GM20431 (cell line): ENCODE measurements around the gene POLR3A.
"Not testable (repeated sequence)": the region's sequence is repeated elsewhere in the genome, so short reads cannot be mapped to it uniquely, and the experiment has no call there.

Experiments used
- in situ Hi-C: fragments of 300-500 bp; cut with MseI, MboI; formaldehyde crosslinking; loops from one replicate; pipeline ENCODE4 v1.15.0; 2020; ENCODE audit warnings: low sequenced_read_pairs; ENCODE audit not compliant: unreplicated experiment

POLR3A gene

DNA sequence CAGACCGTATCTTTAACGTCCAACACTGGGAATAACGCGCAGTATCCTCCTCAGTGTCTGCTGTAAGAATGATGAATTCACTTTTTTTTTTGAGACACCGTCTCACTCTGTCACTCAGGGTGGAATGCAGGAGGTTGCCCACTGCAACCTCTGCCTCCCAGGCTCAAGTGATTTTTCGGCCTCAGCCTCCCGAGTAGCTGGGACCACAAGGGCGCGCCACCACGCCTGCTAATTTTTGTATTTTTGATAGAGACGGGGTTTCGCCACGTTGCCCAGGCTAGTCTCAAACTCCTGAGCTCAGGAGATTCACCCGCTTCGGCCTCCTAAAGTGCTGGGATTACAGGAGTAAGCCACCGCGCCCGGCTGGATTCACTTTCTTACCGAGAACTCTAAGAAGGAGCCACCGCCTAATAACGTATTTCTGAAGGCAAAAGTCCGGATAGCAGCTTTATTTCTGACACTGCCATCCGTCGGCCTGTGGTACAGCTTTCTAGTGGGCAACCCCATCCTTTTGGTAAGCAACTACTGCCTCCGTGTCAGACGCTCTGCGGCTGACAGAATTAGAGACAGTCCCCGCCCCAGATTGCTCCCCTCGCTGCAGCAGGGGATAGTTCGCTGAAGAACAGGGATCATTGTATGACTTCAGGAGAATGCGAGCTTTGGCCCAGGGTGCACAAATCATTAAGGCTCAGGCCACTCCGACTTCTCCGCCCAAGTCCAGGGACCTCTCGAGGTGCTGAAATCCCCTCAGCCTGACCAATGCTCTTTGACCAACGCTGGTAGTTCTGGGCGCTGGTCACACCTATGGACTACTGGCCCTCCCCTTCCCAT lies 662 bp downstream of the POLR3A start:
- in situ Hi-C loops = no loop called here

- in situ Hi-C loops = no loop called here
These were observed 3.5 kb downstream of the POLR3A start for GRCh38 chr10:78025685-78026364.

DNA sequence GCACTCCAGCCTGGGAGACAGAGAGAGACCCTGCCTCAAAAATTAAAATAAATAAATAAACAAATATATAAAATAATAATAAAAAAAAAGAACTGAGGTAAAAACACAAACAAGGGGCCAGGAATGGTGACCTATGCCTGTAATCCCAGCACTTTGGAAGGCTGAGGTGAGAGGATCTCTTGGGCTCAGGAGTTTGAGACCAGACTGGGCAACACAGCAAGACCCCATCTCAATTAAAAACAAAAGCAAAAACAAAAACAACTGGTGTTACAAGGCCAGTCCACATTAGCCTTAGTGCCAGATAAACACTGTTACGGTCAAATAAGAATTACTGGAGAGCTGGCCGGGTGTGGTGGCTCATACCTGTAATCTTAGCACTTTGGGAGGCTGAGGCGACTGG lies 5.6 kb downstream of the POLR3A start:
- in situ Hi-C loops = no loop called here

- in situ Hi-C loops = no loop called here
These were observed 8.1 kb downstream of the POLR3A start for GRCh38 chr10:78021201-78021600.

DNA sequence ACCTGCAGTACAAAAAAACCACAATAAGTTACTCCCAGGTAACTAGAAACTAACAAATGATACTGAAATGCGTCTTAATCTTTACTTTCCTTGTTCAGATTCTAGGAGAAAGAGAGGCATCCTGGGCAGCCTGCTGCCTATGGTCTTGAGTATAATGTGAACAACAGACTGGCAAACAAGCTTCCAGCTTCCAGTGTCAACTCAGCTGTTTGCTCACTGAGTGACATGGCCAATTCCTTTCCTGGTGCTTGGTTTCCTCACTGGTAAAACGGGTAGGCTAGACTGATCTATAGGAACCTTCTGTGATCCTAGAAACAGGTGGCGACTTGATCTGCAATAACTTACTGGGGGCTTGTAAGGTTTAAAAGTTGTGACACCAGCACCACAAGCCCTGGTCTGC lies 10.1 kb downstream of the POLR3A start:
- in situ Hi-C loops = no loop called here

- in situ Hi-C loops = no loop called here
These were observed 11.5 kb downstream of the POLR3A start for GRCh38 chr10:78017856-78018255.

- in situ Hi-C loops = no loop called here
These were observed 13.8 kb downstream of the POLR3A start for GRCh38 chr10:78015546-78015945.

GRCh38 chr10:78013564-78013963 lies 15.8 kb downstream of the POLR3A start:
- in situ Hi-C loops = no loop called here

GRCh38 chr10:78011065-78011464 lies 18.2 kb downstream of the POLR3A start:
- in situ Hi-C loops = no loop called here

DNA sequence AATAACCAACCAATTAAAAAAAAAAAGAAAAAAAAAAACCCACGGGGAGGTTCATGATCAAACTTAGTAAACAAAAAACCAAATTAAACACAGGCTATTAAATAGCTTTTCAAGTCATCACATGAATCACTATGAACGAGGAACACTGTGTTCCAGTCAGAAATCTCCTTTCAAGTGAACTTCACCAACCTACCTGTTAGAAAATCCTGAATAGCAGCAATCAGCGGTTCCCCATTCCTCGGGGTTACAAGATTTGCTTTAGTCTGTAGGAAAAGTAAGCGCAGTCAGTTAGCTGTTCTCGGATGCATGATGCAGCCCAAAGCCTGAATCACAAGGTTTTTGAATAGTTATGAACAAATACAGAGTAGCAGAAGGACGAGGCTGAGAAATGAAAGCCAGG lies 19.0 kb downstream of the POLR3A start:
- in situ Hi-C loops = no loop called here

DNA sequence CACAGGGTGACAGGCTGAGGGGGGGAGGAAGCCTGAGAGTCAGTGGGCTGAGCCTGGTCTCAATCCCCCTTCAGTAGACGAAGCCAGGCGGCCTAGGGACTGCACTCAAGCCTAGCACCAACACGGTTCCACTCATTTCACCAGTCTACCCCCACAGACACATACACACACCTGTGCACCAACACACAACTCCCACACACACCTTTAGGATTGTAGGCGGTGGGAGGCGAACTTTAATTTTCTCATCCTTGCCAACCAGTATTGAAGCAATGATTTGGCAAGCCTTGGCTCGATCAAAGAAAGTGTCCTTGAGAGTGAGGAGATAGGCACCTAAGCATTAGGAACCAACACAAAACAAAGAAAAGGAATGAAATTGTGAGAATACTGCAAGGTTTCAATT lies 19.7 kb downstream of the POLR3A start:
- in situ Hi-C loops = no loop called here

DNA sequence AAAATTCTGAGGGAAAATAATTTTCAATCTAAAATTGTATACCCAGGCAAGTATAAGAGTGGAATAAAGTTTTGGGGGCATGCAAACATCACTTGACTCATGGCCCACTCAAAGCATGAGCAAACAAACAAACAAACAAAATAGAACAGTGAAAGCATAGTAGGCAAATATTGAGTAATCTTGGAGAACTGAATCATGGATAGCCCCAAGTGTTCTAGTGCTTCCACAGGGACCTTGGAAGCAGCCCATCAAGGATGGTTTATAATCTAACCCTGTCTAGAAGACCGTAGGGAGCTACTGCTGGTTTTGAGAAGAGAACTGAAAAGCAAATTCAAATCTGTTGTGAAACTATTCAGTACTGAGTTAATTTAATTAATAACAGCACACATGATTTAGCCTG lies 22.1 kb downstream of the POLR3A start:
- in situ Hi-C loops = no loop called here

GRCh38 chr10:78004215-78005026 lies 24.9 kb downstream of the POLR3A start:
- in situ Hi-C loops = no loop called here

DNA sequence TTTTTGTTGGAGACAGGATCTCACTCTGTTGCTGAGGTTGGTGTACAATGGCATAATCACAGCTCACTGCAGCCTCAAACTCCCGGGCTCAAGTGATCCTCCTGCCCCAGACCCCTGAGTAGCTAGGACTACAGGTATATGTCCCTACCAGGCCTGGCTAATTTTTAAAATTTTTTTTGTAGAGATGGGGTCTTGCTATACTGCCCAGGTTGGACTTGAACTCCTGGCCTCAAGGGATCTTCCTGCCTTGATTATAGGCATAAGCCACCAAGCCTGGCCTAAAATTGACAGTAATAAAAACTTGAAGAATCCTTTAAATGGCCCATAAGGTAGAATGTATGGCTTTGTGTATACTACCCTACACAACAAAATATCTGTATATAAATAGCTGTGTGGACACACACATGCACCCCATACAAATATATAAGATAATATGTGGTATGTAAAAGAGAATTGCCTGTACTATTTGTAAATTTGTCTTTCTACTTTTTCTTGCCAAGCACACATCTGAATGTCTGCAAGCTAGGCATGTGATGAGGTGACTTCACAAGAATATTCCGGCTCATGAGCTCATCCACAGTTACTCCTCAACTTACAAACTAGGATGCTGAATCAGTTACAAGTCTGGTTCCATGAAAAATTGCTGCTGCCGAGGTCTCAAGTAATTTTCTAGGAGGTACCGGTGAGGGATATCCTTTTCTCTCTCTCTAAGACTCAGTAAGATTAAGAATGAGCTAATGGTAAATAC lies 26.6 kb downstream of the POLR3A start:
- in situ Hi-C loops = no loop called here

DNA sequence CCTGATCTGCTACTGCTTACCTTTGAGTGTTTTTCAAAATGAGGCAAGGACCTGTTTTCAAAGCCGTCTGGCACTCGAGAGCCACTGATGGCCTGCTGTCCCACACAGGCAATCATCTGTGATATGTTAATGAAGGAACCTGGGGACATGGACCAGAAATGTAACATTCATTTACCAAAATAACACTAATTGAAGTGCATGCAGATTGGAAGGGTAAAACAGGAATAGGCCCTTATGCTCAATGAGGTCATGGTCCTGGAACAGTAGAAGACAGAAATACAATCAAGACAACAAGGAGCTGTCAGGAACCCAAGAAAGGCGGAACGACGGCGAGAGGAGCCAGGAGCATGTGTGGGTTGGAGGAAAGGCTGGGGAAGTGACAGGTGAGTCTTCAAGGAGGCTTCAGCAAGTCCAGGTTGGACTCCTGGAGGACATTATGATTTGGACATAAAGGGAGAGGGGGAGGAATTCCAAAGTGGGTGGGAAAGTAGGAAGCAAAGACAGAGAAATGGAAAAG lies 28.3 kb downstream of the POLR3A start:
- in situ Hi-C loops = no loop called here

GRCh38 chr10:78000206-78000605 lies 29.1 kb downstream of the POLR3A start:
- in situ Hi-C loops = no loop called here

DNA sequence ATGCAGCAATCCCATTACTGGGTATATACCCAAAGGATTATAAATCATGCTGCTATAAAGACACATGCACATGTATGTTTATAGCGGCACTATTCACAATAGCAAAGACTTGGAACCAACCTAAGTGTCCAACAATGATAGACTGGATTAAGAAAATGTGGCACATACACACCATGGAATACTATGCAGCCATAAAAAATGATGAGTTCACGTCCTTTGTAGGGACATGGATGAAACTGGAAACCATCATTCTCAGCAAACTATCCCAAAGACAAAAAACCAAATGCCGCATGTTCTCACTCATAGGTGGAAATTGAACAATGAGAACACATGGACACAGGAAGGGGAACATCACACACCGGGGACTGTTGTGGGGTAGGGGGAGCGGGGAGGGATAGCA lies 30.5 kb downstream of the POLR3A start:
- in situ Hi-C loops = not testable (repeated sequence)

- in situ Hi-C loops = no loop called here
These were observed 35.7 kb downstream of the POLR3A start for GRCh38 chr10:77993620-77994019.

DNA sequence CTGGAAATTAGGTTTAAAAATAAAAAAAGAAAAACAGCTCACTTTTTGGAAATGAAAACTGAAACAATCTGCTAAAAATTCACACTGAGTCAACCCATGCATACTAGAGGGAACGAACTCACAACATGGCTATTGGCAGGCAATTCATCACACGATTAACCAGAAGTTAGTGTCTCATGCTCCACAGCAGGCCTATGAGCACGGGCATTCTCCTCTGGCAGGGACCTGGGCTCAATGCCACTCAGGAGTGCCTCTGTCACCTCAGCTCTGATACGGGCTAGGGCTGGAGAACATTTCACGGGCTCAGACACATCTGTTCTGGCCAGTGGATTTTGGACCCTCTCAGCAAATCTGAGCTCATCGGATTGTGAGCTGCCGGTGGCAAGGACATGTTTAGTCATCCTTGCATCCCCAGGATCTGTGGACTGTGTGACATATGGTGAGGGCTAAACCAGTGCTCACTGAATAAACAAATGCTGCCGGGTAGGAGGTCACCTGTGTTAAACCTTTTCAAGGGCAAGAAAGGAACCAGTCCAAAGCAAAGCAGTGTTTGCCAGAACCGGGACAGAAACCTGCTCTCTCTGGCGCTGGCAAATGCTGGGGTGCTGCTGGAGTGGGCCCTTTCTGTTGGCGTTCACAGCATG lies 40.1 kb downstream of the POLR3A start:
- in situ Hi-C loops = no loop called here
